Pancreas (tissue), 10 donors: Measurements from ENCODE around the gene FMNL1. TPM values are rescaled to one million over a fixed set of nuclear protein-coding genes. Genes with fewer than 3 reads are reported as not detected.

ENCODE experiments used
- ATAC-seq, 4 donors: fragments of 200-7000 bp; cut with Tn5 transposase; one replicate each; pipeline versions ENCODE4 v1.8.0 to v1.9.1; 2020; ENCODE audit warnings: mild to moderate bottlenecking in 4 of 4, moderate library complexity in 4 of 4
- DNase-seq, 6 donors: peaks; one replicate each; pipeline ENCODE4 v3.0.0-alpha.2; 2020
- FAIRE-seq: peaks from 2 replicates; lab custom pipeline; 2012; peaks lifted over from hg19 to GRCh38; lab: Jason Lieb, UNC
- H3K27ac ChIP-seq, 4 donors: fragments of 200-600 bp; sonication (generic); 1 replicate in 3 of 4; 2 replicates in 1 of 4; pipeline versions ENCODE4 v1.5.0 to v1.8.0; 2020
- H3K27me3 ChIP-seq, 4 donors: fragments of 200-600 bp; one replicate each; pipeline ENCODE4 v1.8.0; 2021
- H3K36me3 ChIP-seq, 3 donors: fragments of 200-600 bp; sonication (generic) in 1 of 3; one replicate each; pipeline versions ENCODE4 v1.5.0 to v1.8.0; 2020 to 2021
- H3K4me1 ChIP-seq, 3 donors: fragments of 200-600 bp; one replicate each; pipeline ENCODE4 v1.8.0; 2021
- H3K4me3 ChIP-seq, 4 donors: fragments of 200-600 bp; sonication (generic) in 2 of 4; one replicate each; pipeline versions ENCODE4 v1.5.0 to v1.8.0; 2020 to 2021
- H3K9me3 ChIP-seq, 4 donors: fragments of 200-600 bp; one replicate each; pipeline ENCODE4 v1.8.0; 2021
- CTCF ChIP-seq, 4 donors: fragments of 200-600 bp; sonication (generic) in 3 of 4; IDR thresholded peaks; one replicate each; pipeline versions ENCODE4 v1.5.0 to v1.8.0; 2021; ENCODE audit warnings: antibody characterized with exemption in 4 of 4
- WGBS, 2 donors: extraction: QIAGEN DNeasy Blood & Tissue Kit; methylation state at CpG; one replicate each; pipeline ENCODE4 v1.1.7; 2013; 5-methylcytosine and 5-hydroxymethylcytosine counted together
- intact Hi-C, 3 donors: fragments of 100-400 bp; cut with DNase I; formaldehyde crosslinking; loops; one replicate each; pipeline versions ENCODE4 v1.11.1 to v1.14.2; 2022
- polyA plus RNA-seq, 2 donors: library from polyadenylated mRNA; stranded (reverse); fragments of 200-250 nt; gene quantifications; one replicate each; pipeline ENCODE4 v1.2.3, GENCODE V29; 2013
- total RNA-seq, 6 donors: library from RNA; stranded (reverse); fragmentation: NEBNext Ultra II Directional in 4 of 6; extraction: Animal tissue kit (Norgen Biotek cat#: 25700) in 4 of 6; gene quantifications; one replicate each; pipeline versions ENCODE4 v1.2.1 to v1.2.4, GENCODE V29; 2021 to 2023
- donor health status: healthy with polysubstance abuse.
- donor health status: DM: no; HTN: no; CAD: no; lungs with moderate emphysema.
- donor health status: DM: no; HTN: no; CAD: no.
- donor health status: control.
- donor health status: control.
- donor health status: Bipolar disorder and iron deficiency.
- donor health status: DM: yes; HTN: yes; CAD: no.
- donor health status: DM: no; HTN: no; CAD: no.
- donor health status: DM: no; HTN: no; CAD: no.
- donor health status: DM: yes; HTN: yes; CAD: no.

FMNL1 gene
- total and polyA plus RNA-seq, 8 donors = 1.9 to 22.1 (median 5.4) TPM

GRCh38 chr17:45225964-45226530 lies 4.4 kb downstream of the FMNL1 start:
- 88 to 90% methylated on average over 11 of the region's 11 CpGs for WGBS, 2 donors
- ATAC-seq (peak in 3 of 4 donors; percentile 8 to 48 (median 36)), FAIRE-seq (no peak), DNase-seq (peak in 4 of 6 donors; percentile 21 to 78 (median 65))
- Histone ChIP-seq H3K9me3 (no peaks in the 10 kb centered on the region), H3K27me3 (no peaks in the 10 kb centered on the region), H3K36me3 (no peaks in the 10 kb centered on the region), H3K27ac (peak overlapping the region in 2 of 4 donors; percentile 64 to 71), H3K4me1 (peaks cover 8 to 14% (median 11%) of the 10 kb centered on the region in 3 donors), H3K4me3 (peak overlapping the region in 1 of 4 donors; percentile 13)
- intact Hi-C loops = loop anchor here in 1 of 3 donors (10.0 kb wide), 1 partner anchor 599 kb away; no protein-coding TSS in a partner anchor
- no peak for TF ChIP-seq CTCF (IDR thresholded peaks at IDR 0.05)

- 79 to 80% methylated on average over 3 of the region's 3 CpGs for WGBS, 2 donors
- ATAC-seq (no peak), FAIRE-seq (no peak), DNase-seq (peak in 1 of 6 donors; percentile 2)
- H3K9me3 ChIP-seq = no peaks in the 10 kb centered on the region
- H3K4me1 ChIP-seq = peaks cover 8 to 14% (median 11%) of the 10 kb centered on the region in 3 donors
- intact Hi-C loops = loop anchor here in 1 of 3 donors (10.0 kb wide), 1 partner anchor 598 kb away; no protein-coding TSS in a partner anchor
- H3K36me3 ChIP-seq = no peaks in the 10 kb centered on the region
- H3K27me3 ChIP-seq = no peaks in the 10 kb centered on the region
- H3K27ac ChIP-seq = peak overlapping the region in 2 of 4 donors; percentile 64 to 71
- TF ChIP-seq CTCF (IDR thresholded peaks at IDR 0.05) = no peak
- no peak overlapping the region for H3K4me3 ChIP-seq
Measured at GRCh38 chr17:45226576-45226975, 4.9 kb downstream of the FMNL1 start.

- Histone ChIP-seq H3K27ac (peak overlapping the region in 2 of 4 donors; percentile 64 to 71), H3K27me3 (no peaks in the 10 kb centered on the region), H3K9me3 (no peaks in the 10 kb centered on the region), H3K4me3 (no peak overlapping the region), H3K4me1 (peaks cover 8 to 14% (median 11%) of the 10 kb centered on the region in 3 donors), H3K36me3 (no peaks in the 10 kb centered on the region)
- peak in 2 of 6 donors; percentile 6 to 22 for DNase-seq
- no peak for FAIRE-seq
- intact Hi-C loops = loop anchor here in 1 of 3 donors (10.0 kb wide), 1 partner anchor 597 kb away; no protein-coding TSS in a partner anchor
- no peak for TF ChIP-seq CTCF (IDR thresholded peaks at IDR 0.05)
- 85 to 92% methylated on average over 8 of the region's 8 CpGs for WGBS, 2 donors
- ATAC-seq = no peak
Measured at GRCh38 chr17:45227101-45227925, 5.6 kb downstream of the FMNL1 start.

- DNase-seq (peak in 5 of 6 donors; percentile 52 to 78 (median 63)), FAIRE-seq (no peak), ATAC-seq (peak; percentile 43 to 77 (median 62))
- no peaks in the 10 kb centered on the region for H3K27me3 ChIP-seq
- no peaks in the 10 kb centered on the region for H3K9me3 ChIP-seq
- H3K27ac ChIP-seq = peak overlapping the region in 3 of 4 donors; percentile 10 to 71 (median 64)
- TF ChIP-seq CTCF (IDR thresholded peaks at IDR 0.05) = no peak
- H3K4me1 ChIP-seq = peaks cover 8 to 14% (median 11%) of the 10 kb centered on the region in 3 donors
- H3K36me3 ChIP-seq = no peaks in the 10 kb centered on the region
- intact Hi-C loops = loop anchor here in 1 of 3 donors (10.0 kb wide), 1 partner anchor 597 kb away; no protein-coding TSS in a partner anchor
- H3K4me3 ChIP-seq = peak overlapping the region in 1 of 4 donors; percentile 17
- WGBS, 2 donors = 29 to 32% methylated on average over 17 of the region's 17 CpGs
Measured at GRCh38 chr17:45227926-45228762, 6.5 kb downstream of the FMNL1 start.
